H9 (cell line): Measurements from ENCODE around the gene CFAP410. TPM values are rescaled to one million over a fixed set of nuclear protein-coding genes. Genes with fewer than 3 reads are reported as not detected.

Experiments used
- DNase-seq: peaks from one replicate; pipeline ENCODE4 v3.0.0-alpha.2; 2017
- H2AFZ ChIP-seq: one replicate; pipeline ENCODE4 v1.6.1; 2013; ENCODE audit warnings: mild to moderate bottlenecking, low read length, control low read depth, moderate library complexity
- H2AK5ac ChIP-seq: 2 replicates; pipeline ENCODE4 v1.6.1; 2013; ENCODE audit warnings: low read length, control low read depth, mixed read lengths; ENCODE audit not compliant: insufficient read length
- H2BK120ac ChIP-seq: one replicate; pipeline ENCODE4 v1.6.1; 2013; ENCODE audit warnings: low read depth, mild to moderate bottlenecking, low read length, control low read depth, inconsistent platforms; ENCODE audit not compliant: poor library complexity, severe bottlenecking
- H2BK12ac ChIP-seq: 2 replicates; pipeline ENCODE4 v1.6.1; 2013; ENCODE audit warnings: low read length, control low read depth, mixed read lengths, low read depth; ENCODE audit not compliant: insufficient read length
- H2BK15ac ChIP-seq: 2 replicates; pipeline ENCODE4 v1.6.1; 2013; ENCODE audit warnings: low read depth, low read length, control low read depth
- H2BK20ac ChIP-seq: one replicate; pipeline ENCODE4 v1.6.1; 2013; ENCODE audit warnings: low read depth, mild to moderate bottlenecking, low read length, control low read depth, inconsistent platforms; ENCODE audit not compliant: poor library complexity, severe bottlenecking
- H2BK5ac ChIP-seq: 2 replicates; pipeline ENCODE4 v1.6.1; 2013; ENCODE audit warnings: low read length, control low read depth, mixed read lengths; ENCODE audit not compliant: insufficient read length
- H3K14ac ChIP-seq: 2 replicates; pipeline ENCODE4 v1.6.1; 2013; ENCODE audit warnings: low read length, control low read depth; ENCODE audit not compliant: insufficient read depth
- H3K18ac ChIP-seq: 2 replicates; pipeline ENCODE4 v1.6.1; 2013; ENCODE audit warnings: low read depth, mild to moderate bottlenecking, mixed read lengths, low read length, control low read depth; ENCODE audit not compliant: insufficient read length
- H3K23ac ChIP-seq: 2 replicates; pipeline ENCODE4 v1.6.1; 2013; ENCODE audit warnings: low read length, control low read depth, mixed read lengths, low read depth; ENCODE audit not compliant: insufficient read length
- H3K23me2 ChIP-seq: 2 replicates; pipeline ENCODE4 v1.6.1; 2013; ENCODE audit warnings: low read depth, mild to moderate bottlenecking, mixed read lengths, low read length, control low read depth; ENCODE audit not compliant: insufficient read length, poor library complexity, severe bottlenecking
- H3K27ac ChIP-seq: 2 replicates; pipeline ENCODE4 v1.5.1; 2013; ENCODE audit warnings: low read length, control low read depth, mixed read lengths, low read depth; ENCODE audit not compliant: insufficient read length
- H3K27me3 ChIP-seq: 2 replicates; pipeline ENCODE4 v1.6.1; 2013; ENCODE audit warnings: low read length, control low read depth, inconsistent platforms; ENCODE audit not compliant: insufficient read depth
- H3K4ac ChIP-seq: 2 replicates; pipeline ENCODE4 v1.6.1; 2013; ENCODE audit warnings: low read depth, mild to moderate bottlenecking, control low read depth, inconsistent platforms, low read length, moderate library complexity
- H3K4me1 ChIP-seq: 2 replicates; pipeline ENCODE4 v1.6.1; 2013; ENCODE audit warnings: low read length, control low read depth, inconsistent platforms; ENCODE audit not compliant: insufficient read depth
- H3K4me2 ChIP-seq: 2 replicates; pipeline ENCODE4 v1.6.1; 2013; ENCODE audit warnings: low read length, control low read depth, mixed read lengths; ENCODE audit not compliant: insufficient read length, insufficient read depth
- H3K56ac ChIP-seq: 2 replicates; pipeline ENCODE4 v1.6.1; 2013; ENCODE audit warnings: low read depth, mild to moderate bottlenecking, mixed read lengths, low read length, control low read depth; ENCODE audit not compliant: insufficient read length
- H3K79me1 ChIP-seq: 2 replicates; pipeline ENCODE4 v1.6.1; 2013; ENCODE audit warnings: low read depth, mild to moderate bottlenecking, moderate library complexity, low read length, control low read depth, inconsistent platforms; ENCODE audit not compliant: insufficient read depth, poor library complexity, severe bottlenecking
- H3K79me2 ChIP-seq: 2 replicates; pipeline ENCODE4 v1.6.1; 2013; ENCODE audit warnings: low read length, control low read depth, inconsistent platforms; ENCODE audit not compliant: insufficient read depth
- H3K9ac ChIP-seq: 2 replicates; pipeline ENCODE4 v1.6.1; 2013; ENCODE audit warnings: low read length, control low read depth, mixed read lengths; ENCODE audit not compliant: insufficient read length; ENCODE audit errors: extremely low read depth
- H3K9me3 ChIP-seq: one replicate; pipeline ENCODE4 v1.6.1; 2013; ENCODE audit warnings: low read depth, low read length, inconsistent platforms; ENCODE audit not compliant: control insufficient read depth
- H3T11ph ChIP-seq: one replicate; pipeline ENCODE4 v1.6.1; 2013; ENCODE audit warnings: mild to moderate bottlenecking, low read length, control low read depth, inconsistent platforms
- H4K20me1 ChIP-seq: one replicate; pipeline ENCODE4 v1.6.1; 2013; ENCODE audit not compliant: control insufficient read depth, insufficient read length, insufficient read depth
- H4K5ac ChIP-seq: 2 replicates; pipeline ENCODE4 v1.6.1; 2013; ENCODE audit warnings: low read depth, mild to moderate bottlenecking, mixed read lengths, low read length, control low read depth; ENCODE audit not compliant: insufficient read length
- H4K8ac ChIP-seq: replicated peaks from 2 replicates; pipeline ENCODE4 v1.6.1; 2013; ENCODE audit warnings: low read length, control low read depth, mixed read lengths, low read depth; ENCODE audit not compliant: insufficient read length
- H4K91ac ChIP-seq: 2 replicates; pipeline ENCODE4 v1.6.1; 2013; ENCODE audit warnings: low read depth, mild to moderate bottlenecking, moderate library complexity, mixed read lengths, low read length, control low read depth; ENCODE audit not compliant: insufficient read length
- H3K27ac Mint-ChIP-seq, 3 experiments: 2 replicates in 2 of 3; 3 replicates in 1 of 3; pipeline ENCODE4 v1.8.0; 2020 to 2021; ENCODE audit warnings: mixed read lengths in 3 of 3, mild to moderate bottlenecking in 1 of 3, moderate library complexity in 1 of 3
- H3K27me3 Mint-ChIP-seq: 2 replicates; pipeline ENCODE4 v1.8.0; 2021; ENCODE audit warnings: low read depth, mild to moderate bottlenecking, moderate library complexity, mixed read lengths
- H3K36me3 Mint-ChIP-seq, 3 experiments: 2 replicates in 2 of 3; 3 replicates in 1 of 3; pipeline ENCODE4 v1.8.0; 2020 to 2021; ENCODE audit warnings: low read depth in 3 of 3, mixed read lengths in 3 of 3; ENCODE audit not compliant: insufficient read depth in 1 of 3
- H3K4me1 Mint-ChIP-seq, 2 experiments: 2 replicates each; pipeline ENCODE4 v1.8.0; 2020; ENCODE audit warnings: mixed read lengths in 2 of 2
- H3K4me3 Mint-ChIP-seq, 2 experiments: 2 replicates in 1 of 2; 3 replicates in 1 of 2; pipeline ENCODE4 v1.8.0; 2020 to 2021; ENCODE audit warnings: mild to moderate bottlenecking in 2 of 2, mixed read lengths in 2 of 2, moderate library complexity in 1 of 2
- H3K9me3 Mint-ChIP-seq, 2 experiments: 2 replicates in 1 of 2; 3 replicates in 1 of 2; pipeline ENCODE4 v1.8.0; 2020; ENCODE audit warnings: mild to moderate bottlenecking in 2 of 2, mixed read lengths in 2 of 2, moderate library complexity in 1 of 2
- WGBS: extraction: QIAGEN DNeasy Blood & Tissue Kit; methylation state at CpG from one replicate; pipeline ENCODE4 v1.1.7; 2013; ENCODE audit warnings: missing lambda C conversion rate, low lambda C conversion rate, mixed read lengths; ENCODE audit not compliant: insufficient read length; ENCODE audit errors: extremely low coverage; 5-methylcytosine and 5-hydroxymethylcytosine counted together
- total RNA-seq: library from RNA; stranded (reverse); gene quantifications from 2 replicates; pipeline ENCODE4 v1.2.1, GENCODE V29; 2021
- TF ChIP-seq, protein P1 (sequence below): fragments of 200-600 bp; sonication (generic); conservative IDR thresholded peaks from 3 replicates; pipeline ENCODE4 v1.8.0; 2021; ENCODE audit warnings: antibody characterized with exemption, mild to moderate bottlenecking

The CFAP410 gene
- total RNA-seq, 1 experiment from 2014 or later, result 17.0 TPM

DNA sequence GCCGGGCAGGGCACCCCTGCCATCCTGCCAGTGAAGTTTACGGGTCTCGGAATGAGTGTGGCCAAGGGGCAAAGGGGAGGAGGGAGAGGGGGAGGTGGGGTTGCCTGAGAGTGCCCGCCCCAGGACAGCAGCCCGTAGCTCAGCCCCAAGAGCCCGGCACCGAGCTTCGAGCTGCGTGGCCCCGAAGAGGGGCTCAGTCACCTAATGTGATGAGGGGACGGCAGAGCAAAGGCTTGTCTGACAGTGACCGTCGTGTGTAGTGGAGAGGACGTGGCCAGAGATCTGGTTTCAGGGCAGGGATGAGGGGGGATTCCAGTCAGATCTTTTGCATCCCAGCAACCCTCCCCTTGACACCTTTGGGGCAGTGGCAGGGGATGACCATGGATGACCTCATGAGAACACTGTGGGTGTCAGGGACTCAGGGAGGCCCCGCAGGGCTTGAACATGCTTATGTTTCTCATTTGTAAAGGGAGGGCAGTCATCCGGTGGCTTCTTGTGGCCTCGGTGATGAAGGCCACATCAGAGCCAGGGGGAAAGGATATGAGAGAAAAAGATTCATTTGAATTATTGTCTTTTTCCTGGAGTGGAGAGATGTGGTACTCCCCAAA lies 13.2 kb upstream of the CFAP410 start:
- Histone ChIP-seq H3K9me3 (no peaks in the 10 kb centered on the region), H4K91ac (no peak overlapping the region), H2BK5ac (no peak overlapping the region), H3T11ph (no peak overlapping the region), H2AK5ac (no peak overlapping the region), H4K8ac (no peak overlapping the region), H2BK15ac (no peak overlapping the region), H3K27ac (no peak overlapping the region), H3K4me2 (no peak overlapping the region), H3K79me1 (no peaks in the 10 kb centered on the region), H2BK120ac (no peak overlapping the region), H3K18ac (no peak overlapping the region), H4K5ac (no peak overlapping the region), H3K79me2 (no peaks in the 10 kb centered on the region), H3K14ac (no peak overlapping the region), H3K23ac (no peak overlapping the region), H2AFZ (no peak overlapping the region), H3K27me3 (no peaks in the 10 kb centered on the region), H2BK20ac (no peak overlapping the region), H3K9ac (no peak overlapping the region), H3K4me1 (no peaks in the 10 kb centered on the region), H3K23me2 (no peaks in the 10 kb centered on the region), H2BK12ac (no peak overlapping the region), H4K20me1 (no peaks in the 10 kb centered on the region), H3K4ac (no peak overlapping the region), H3K56ac (no peak overlapping the region)
- H3K27ac Mint-ChIP-seq, result no peak overlapping the region; a peak in 1 of 7 replicates
- H3K36me3 Mint-ChIP-seq, result no peaks in the 10 kb centered on the region
- WGBS, result no CpG with 5 or more reads among the region's 17 CpGs
- H3K27me3 Mint-ChIP-seq, result peaks cover 5% of the 10 kb centered on the region
- TF ChIP-seq, protein P1, sequence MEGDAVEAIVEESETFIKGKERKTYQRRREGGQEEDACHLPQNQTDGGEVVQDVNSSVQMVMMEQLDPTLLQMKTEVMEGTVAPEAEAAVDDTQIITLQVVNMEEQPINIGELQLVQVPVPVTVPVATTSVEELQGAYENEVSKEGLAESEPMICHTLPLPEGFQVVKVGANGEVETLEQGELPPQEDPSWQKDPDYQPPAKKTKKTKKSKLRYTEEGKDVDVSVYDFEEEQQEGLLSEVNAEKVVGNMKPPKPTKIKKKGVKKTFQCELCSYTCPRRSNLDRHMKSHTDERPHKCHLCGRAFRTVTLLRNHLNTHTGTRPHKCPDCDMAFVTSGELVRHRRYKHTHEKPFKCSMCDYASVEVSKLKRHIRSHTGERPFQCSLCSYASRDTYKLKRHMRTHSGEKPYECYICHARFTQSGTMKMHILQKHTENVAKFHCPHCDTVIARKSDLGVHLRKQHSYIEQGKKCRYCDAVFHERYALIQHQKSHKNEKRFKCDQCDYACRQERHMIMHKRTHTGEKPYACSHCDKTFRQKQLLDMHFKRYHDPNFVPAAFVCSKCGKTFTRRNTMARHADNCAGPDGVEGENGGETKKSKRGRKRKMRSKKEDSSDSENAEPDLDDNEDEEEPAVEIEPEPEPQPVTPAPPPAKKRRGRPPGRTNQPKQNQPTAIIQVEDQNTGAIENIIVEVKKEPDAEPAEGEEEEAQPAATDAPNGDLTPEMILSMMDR, result no peak
- no peak for DNase-seq
- no peaks in the 10 kb centered on the region for H3K9me3 Mint-ChIP-seq
- peaks cover 0 to 5% of the 10 kb centered on the region in 2 experiments; a peak in 1 of 4 replicates for H3K4me1 Mint-ChIP-seq
- no peak overlapping the region for H3K4me3 Mint-ChIP-seq
